HG03342 (cell line): ENCODE measurements around the gene AKAP8L.
"Not testable (repeated sequence)": the region's sequence is repeated elsewhere in the genome, so short reads cannot be mapped to it uniquely, and the experiment has no call there.

ENCODE experiments used
- ATAC-seq: cut with Tn5 transposase; IDR thresholded peaks from one replicate; pipeline ENCODE4 v1.9.1; 2021; ENCODE audit warnings: mild to moderate bottlenecking, moderate library complexity; ENCODE audit not compliant: unreplicated experiment

Gene AKAP8L

DNA sequence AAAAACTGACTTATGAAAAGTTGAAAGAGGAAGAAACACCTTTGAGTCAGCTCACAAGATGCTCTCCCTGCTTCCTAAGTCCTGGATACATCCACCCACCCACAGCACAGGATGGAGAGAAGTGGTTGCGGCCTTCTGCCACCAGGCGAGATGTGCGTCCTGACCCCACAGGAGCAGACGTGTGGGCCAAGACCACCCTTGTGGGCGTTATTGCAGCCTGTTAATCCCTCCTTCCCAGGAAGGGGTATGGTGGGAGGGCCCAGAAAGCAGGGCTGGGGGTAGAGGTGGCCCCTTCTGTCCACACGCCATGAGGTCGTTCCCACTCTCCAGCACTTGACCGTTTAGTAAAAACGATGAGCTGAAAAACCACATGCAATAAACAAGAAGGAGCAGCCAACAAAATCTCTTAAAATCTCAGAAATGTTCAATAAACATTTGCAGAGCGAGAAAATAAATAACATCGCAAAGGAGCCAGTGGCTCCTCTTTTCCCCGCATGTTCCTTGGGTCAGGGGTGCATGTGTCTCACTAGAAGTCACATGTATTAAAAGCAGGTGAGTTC lies 2.4 kb upstream of the AKAP8L start:
- ATAC-seq, result no peak

DNA sequence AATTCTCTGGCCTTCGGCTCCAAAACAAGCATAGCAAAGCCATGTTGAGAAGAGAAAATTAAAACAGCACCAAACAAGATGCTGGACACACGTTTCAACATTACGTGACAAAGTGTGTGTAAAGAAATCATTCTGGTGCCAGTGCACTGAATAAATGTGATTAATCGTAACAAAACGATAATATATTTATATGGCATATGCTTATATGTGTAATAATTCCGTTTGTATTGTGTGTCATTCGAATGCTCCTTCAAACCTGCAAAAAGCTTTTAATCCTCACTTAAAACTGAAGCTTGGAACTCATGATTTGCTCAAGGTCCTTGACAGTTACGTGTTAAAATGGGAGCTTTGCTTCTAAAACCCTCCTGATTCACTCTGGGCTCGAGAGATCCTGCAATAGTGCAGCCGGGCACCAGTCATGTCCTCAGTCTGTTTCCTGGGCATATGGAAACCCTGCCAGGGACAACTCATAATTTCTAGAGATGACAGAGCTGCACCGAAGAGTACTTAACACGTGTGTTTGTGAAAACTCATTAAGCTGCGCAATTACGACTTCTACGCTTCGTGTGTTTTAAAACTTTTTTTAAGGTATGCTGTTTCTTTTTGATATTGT lies 731 bp upstream of the AKAP8L start:
- no peak for ATAC-seq

DNA sequence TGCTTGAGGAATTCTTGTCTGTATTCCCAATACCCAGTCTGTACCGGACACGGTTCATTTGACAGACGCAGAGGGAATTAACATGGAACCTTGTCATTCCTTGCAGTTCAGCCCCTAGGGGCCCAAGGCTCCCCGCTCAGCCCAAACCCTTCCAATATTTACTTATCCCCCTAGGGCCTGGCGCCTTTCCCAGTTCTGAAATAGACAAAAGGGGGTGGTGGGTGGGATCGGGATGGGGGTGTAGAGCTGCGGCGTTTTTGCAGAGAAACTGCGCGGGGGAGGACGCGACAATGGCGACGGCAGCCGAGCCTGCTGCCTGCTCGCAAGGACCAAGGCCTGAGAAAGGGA lies 583 bp downstream of the AKAP8L start:
- ATAC-seq, result no peak

GRCh38 chr19:15417699-15418098 lies 1.1 kb downstream of the AKAP8L start:
- no peak for ATAC-seq

DNA sequence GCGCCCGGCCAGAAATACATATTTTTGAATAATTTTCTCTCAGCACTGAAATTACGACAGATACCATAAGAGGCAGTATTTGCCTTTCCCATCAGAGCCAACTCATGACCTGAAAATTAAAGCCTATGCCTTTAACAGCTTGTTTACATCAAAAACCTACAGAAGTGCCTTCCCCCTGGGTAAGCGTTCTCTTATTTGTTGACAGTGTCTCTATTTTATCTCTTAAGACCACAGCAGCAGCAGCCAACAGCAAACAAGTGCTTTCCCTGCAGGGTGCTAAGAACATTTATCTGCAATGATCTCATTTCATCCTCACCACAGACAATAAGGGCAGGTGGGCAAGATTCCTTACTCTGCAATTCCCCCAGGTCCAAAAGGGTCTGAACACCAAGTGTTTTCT lies 6.0 kb downstream of the AKAP8L start:
- ATAC-seq, result no peak

DNA sequence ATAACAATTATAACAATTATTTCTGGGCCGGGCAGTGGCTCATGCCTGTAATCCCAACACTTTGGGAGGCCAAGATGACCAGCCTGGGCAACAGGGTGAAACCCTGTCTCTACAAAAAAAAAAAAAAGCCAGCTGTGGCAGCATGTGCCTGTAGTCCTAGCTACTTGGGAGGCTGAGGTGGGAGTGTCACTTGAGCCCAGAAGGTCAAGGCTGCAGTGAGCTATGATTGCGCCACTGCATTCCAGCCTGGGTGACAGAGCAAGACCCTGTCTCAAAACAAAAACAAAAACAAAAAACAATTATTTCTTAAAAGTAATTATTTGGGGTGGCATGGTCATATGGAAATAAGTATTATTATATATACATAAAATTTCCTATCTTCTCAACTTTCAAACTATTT lies 7.4 kb downstream of the AKAP8L start:
- not testable (repeated sequence) for ATAC-seq

- ATAC-seq, result no peak
Measured at GRCh38 chr19:15404780-15405211, 14.0 kb downstream of the AKAP8L start.

GRCh38 chr19:15404097-15404779 lies 14.6 kb downstream of the AKAP8L start:
- no peak for ATAC-seq

GRCh38 chr19:15403151-15403531 lies 15.6 kb downstream of the AKAP8L start:
- no peak for ATAC-seq

- ATAC-seq, result no peak
Measured at GRCh38 chr19:15402411-15403150, 16.2 kb downstream of the AKAP8L start.

- ATAC-seq, result no peak
Measured at GRCh38 chr19:15401397-15401710, 17.4 kb downstream of the AKAP8L start.

DNA sequence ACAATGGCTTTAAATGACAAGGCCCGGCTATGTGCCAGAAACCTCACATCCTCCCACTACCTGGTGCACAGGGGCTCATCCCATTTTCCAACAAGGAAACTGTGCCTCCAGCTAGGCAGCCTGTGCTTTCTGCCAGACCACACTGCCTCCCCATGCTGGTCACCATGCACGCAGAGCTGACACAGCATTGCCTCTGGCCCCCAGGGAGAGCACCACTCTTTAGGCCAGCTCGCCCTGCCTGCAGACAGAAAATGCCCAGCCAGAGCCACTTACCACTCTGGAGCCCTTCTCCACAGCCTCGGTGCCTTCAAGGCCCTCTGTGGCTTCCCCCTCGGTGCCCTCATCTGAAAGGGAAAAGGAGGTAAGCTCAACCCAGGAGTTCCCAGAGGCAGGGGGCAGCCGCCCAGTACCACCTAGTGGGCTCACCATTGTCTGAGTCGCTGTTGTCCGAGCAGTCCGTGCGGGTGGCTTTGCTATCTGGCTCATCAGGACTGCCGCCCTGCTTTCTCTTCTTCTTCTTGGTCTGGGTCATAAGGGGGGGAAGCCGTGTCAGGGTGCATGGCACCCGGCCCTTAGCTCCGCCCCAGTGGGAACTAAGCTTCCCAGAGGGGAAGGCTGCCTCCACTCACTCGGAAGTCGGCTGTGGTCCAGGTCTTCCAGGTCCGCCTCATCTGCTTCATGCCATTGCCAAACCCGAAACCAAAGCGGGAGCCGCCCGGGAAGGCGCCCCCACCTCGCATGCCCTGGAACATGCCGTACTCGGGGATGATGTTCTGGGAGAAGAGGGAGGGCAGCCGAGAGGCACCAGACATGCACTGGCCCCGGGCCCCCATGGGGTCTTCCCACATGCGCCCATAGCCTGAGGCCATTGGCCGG lies 18.0 kb downstream of the AKAP8L start:
- no peak for ATAC-seq

DNA sequence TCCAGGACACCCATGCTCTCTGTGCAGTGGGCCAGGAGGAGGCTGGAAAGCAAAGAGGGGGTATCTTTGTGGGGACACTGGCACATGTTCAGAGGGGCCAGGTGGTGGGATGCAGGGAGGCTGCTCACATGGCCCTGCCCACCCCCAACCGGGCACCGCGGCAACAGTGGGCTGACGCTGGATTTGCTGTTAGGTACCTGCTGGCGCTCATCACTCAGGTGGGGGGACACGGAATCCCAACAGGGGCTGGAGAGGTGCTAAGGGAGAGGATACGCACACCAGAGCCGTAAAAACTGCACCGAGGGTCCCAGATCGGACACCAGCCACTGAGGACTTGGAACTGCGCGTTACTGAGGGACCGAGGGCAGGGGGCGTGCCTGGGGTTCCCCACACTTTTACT lies 19.2 kb downstream of the AKAP8L start:
- no peak for ATAC-seq

- no peak for ATAC-seq
Measured at GRCh38 chr19:15399234-15399515, 19.6 kb downstream of the AKAP8L start.

- ATAC-seq, result no peak
Measured at GRCh38 chr19:15398501-15399233, 20.1 kb downstream of the AKAP8L start.

DNA sequence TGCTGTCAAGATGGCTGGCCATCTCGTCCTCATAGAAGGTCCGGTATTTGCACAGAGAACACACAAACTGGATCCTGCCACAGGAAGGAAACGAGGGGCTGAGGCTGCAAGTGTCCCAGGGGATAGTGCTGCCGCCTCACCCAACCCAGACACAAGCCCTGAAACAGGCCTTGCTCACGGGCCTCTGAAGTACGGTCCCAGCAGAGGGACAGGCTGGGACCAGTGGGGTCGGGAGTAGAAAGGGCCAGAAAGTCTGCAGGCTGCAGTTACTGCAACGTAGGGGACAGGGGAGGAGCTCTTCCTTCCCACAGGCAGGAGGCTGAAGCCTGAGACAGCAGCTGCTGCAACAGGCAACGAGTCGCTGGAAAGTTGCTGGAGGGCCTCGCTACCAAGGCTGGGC lies 21.0 kb downstream of the AKAP8L start:
- ATAC-seq, result no peak

GRCh38 chr19:15397236-15397635 lies 21.6 kb downstream of the AKAP8L start:
- ATAC-seq, result no peak

DNA sequence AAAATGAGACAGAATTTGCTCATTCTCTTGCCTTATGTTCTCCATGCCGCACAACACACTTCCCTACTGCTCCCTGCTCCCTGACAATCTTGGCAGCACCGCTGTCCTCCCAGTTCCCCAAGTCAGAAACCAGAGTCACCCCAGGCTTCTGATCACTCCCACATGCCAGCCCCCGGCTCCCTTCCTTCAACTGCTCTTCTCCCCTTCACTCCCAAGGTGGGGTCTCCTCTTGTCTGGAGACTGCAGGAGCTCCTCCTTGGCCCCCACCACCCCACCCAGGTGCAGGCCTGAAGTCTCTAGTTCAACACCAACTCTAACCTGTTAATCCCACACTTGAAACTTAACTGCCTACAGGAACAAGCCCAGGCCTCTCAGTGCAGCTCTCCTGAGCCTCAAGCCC lies 22.4 kb downstream of the AKAP8L start:
- no peak for ATAC-seq

DNA sequence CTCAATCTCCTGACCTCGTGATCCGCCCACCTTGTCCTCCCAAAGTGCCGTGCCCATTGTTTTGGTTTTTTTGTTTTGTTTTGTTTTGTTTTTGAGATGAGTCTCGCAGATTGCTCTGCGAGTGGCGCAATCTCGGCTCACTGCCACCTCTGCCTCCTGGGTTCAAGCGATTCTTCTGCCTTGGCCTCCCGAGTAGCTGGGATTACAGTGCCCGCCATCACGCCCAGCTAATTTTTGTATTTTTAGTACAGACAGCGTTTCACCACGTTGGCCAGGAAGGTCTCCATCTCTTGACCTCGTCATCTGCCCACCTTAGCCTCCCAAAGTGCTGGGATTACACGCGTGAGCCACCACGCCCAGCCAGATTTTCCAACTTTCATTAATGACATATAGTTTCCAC lies 23.5 kb downstream of the AKAP8L start:
- not testable (repeated sequence) for ATAC-seq

GRCh38 chr19:15394426-15394825 lies 24.4 kb downstream of the AKAP8L start:
- no peak for ATAC-seq

DNA sequence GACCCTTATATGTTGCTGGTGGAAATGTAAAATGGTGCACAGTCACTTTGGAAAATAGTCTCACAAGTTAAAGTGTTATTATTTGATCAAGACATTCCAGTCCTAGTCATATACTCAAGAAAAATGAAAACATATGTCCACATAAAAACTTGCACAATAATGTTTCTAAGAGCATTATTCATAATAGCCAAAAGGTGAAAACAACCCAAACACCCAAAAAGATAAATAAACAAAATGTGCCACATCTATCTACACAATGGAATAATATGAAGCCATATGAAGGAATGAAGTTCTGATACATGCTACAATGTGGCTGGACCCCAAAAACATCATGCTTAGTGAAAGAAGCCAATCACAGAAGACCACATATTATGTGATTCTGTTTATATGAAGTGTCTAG lies 24.8 kb downstream of the AKAP8L start:
- ATAC-seq, result no peak
